H1 (cell line): ENCODE data around the gene CEP135. TPM values are rescaled to one million over a fixed set of nuclear protein-coding genes. Genes with fewer than 3 reads are reported as not detected.

Experiments
- CTCF ChIA-PET: fragments of 300-600 bp; sonication (Branson Sonifier 250); formaldehyde crosslinking; loops from one replicate; lab custom pipeline; 2021; ENCODE audit not compliant: partially characterized antibody; lab: Charles Lee
- POLR2A ChIA-PET: fragments of 300-600 bp; sonication (Branson Sonifier 250); formaldehyde crosslinking; loops from one replicate; lab custom pipeline; 2021; ENCODE audit warnings: inconsistent platforms; ENCODE audit not compliant: partially characterized antibody; lab: Charles Lee
- DNase-seq, 2 experiments: peaks; one replicate each; pipeline versions ENCODE4 v3.0.0 to v3.0.0-alpha.2; 2010 to 2022; ENCODE audit warnings: low spot score in 2 of 2, low read depth in 1 of 2, mixed read lengths in 1 of 2
- FAIRE-seq: peaks from 2 replicates; lab custom pipeline; 2011; peaks lifted over from hg19 to GRCh38; lab: Jason Lieb, UNC
- H2AFZ ChIP-seq: 2 replicates; pipeline ENCODE4 v1.8.1; 2012; ENCODE audit warnings: low read length, inconsistent platforms
- H2AK5ac ChIP-seq: 2 replicates; pipeline ENCODE4 v1.6.1; 2013; ENCODE audit warnings: low read depth, low read length
- H2BK120ac ChIP-seq: replicated peaks from 2 replicates; pipeline ENCODE3; 2013; ENCODE audit warnings: low read depth, low read length, inconsistent platforms
- H2BK12ac ChIP-seq: 2 replicates; pipeline ENCODE4 v1.6.1; 2013; ENCODE audit warnings: low read depth, low read length
- H2BK15ac ChIP-seq: 2 replicates; pipeline ENCODE4 v1.6.1; 2013; ENCODE audit warnings: low read length
- H2BK20ac ChIP-seq: 2 replicates; pipeline ENCODE4 v1.6.1; 2013; ENCODE audit warnings: low read length
- H2BK5ac ChIP-seq: 2 replicates; pipeline ENCODE4 v1.6.1; 2013; ENCODE audit warnings: low read depth, low read length
- H3K14ac ChIP-seq: 2 replicates; pipeline ENCODE4 v1.6.1; 2013; ENCODE audit warnings: inconsistent platforms; ENCODE audit not compliant: insufficient read length
- H3K18ac ChIP-seq: 2 replicates; pipeline ENCODE4 v1.6.1; 2013; ENCODE audit warnings: low read length; ENCODE audit errors: extremely low read depth
- H3K23ac ChIP-seq: 2 replicates; pipeline ENCODE4 v1.6.1; 2013; ENCODE audit warnings: inconsistent platforms; ENCODE audit not compliant: insufficient read length
- H3K23me2 ChIP-seq: 2 replicates; pipeline ENCODE4 v1.6.1; 2013; ENCODE audit warnings: low read depth, low read length
- H3K27ac ChIP-seq: 2 replicates; pipeline ENCODE4 v1.6.1; 2011; ENCODE audit warnings: low read depth, low read length, inconsistent platforms
- H3K27me3 ChIP-seq, 4 experiments: replicated peaks in 1 of 4; 1 replicate in 1 of 4; 2 replicates in 3 of 4; pipeline versions ENCODE4 v1.6.1 to v1.8.1; 2011 to 2013; ENCODE audit warnings: low read length in 3 of 4, mild to moderate bottlenecking in 3 of 4, inconsistent platforms in 2 of 4, mixed read lengths in 2 of 4, moderate library complexity in 1 of 4; ENCODE audit not compliant: control insufficient read depth in 3 of 4, insufficient read depth in 3 of 4; ENCODE audit errors: extremely low read depth in 1 of 4
- H3K36me3 ChIP-seq, 4 experiments: 2 replicates each; pipeline versions ENCODE4 v1.6.1 to v1.8.1; 2011 to 2013; ENCODE audit warnings: mild to moderate bottlenecking in 4 of 4, low read length in 3 of 4, moderate library complexity in 2 of 4, control low read depth in 1 of 4, inconsistent platforms in 1 of 4; ENCODE audit not compliant: insufficient read depth in 4 of 4, control insufficient read depth in 2 of 4
- H3K4ac ChIP-seq: replicated peaks from 2 replicates; pipeline ENCODE3; 2013; ENCODE audit warnings: low read length, low read depth, mixed read lengths, inconsistent platforms; ENCODE audit not compliant: insufficient read length
- H3K4me1 ChIP-seq, 4 experiments: replicated peaks in 1 of 4; 1 replicate in 1 of 4; 2 replicates in 3 of 4; pipeline versions ENCODE4 v1.6.1 to v1.8.1; 2011 to 2013; ENCODE audit warnings: low read length in 3 of 4, inconsistent platforms in 2 of 4, mixed read lengths in 1 of 4; ENCODE audit not compliant: insufficient read depth in 4 of 4, control insufficient read depth in 3 of 4
- H3K4me2 ChIP-seq, 2 experiments: 2 replicates each; pipeline versions ENCODE4 v1.6.1 to v1.8.1; 2011 to 2013; ENCODE audit warnings: low read depth in 2 of 2, low read length in 2 of 2, control low read depth in 1 of 2, inconsistent platforms in 1 of 2, mild to moderate bottlenecking in 1 of 2; ENCODE audit not compliant: insufficient read depth in 1 of 2
- H3K4me3 ChIP-seq, 4 experiments: fragments of 200-600, 300-600 bp in 1 of 4; sonication (generic), shearing (Covaris generic), sonication (Bioruptor Twin) in 1 of 4; 2 replicates each; pipeline versions ENCODE4 v1.5.1 to v1.8.1; 2011 to 2016; ENCODE audit warnings: low read length in 4 of 4, low read depth in 3 of 4, control low read depth in 2 of 4, inconsistent platforms in 2 of 4, mild to moderate bottlenecking in 2 of 4, mixed read lengths in 1 of 4, moderate library complexity in 1 of 4; ENCODE audit not compliant: insufficient read depth in 2 of 4; ENCODE audit errors: extremely low read depth in 1 of 4
- H3K56ac ChIP-seq: replicated peaks from 2 replicates; pipeline ENCODE3; 2013; ENCODE audit warnings: low read depth, mild to moderate bottlenecking, mixed read lengths, low read length, inconsistent platforms; ENCODE audit not compliant: insufficient read length
- H3K79me1 ChIP-seq: 2 replicates; pipeline ENCODE4 v1.6.1; 2013; ENCODE audit warnings: low read depth, low read length, control low read depth
- H3K79me2 ChIP-seq, 2 experiments: 2 replicates each; pipeline versions ENCODE4 v1.6.1 to v1.8.1; 2012 to 2013; ENCODE audit warnings: low read length in 2 of 2, mild to moderate bottlenecking in 2 of 2, inconsistent platforms in 1 of 2; ENCODE audit not compliant: insufficient read depth in 2 of 2, control insufficient read depth in 1 of 2
- H3K9ac ChIP-seq, 4 experiments: replicated peaks in 1 of 4; 1 replicate in 1 of 4; 2 replicates in 3 of 4; pipeline versions ENCODE4 v1.6.1 to v1.8.1; 2011 to 2013; ENCODE audit warnings: low read depth in 3 of 4, low read length in 3 of 4, control low read depth in 2 of 4, mild to moderate bottlenecking in 2 of 4, moderate library complexity in 2 of 4, inconsistent platforms in 1 of 4; ENCODE audit errors: extremely low read depth in 1 of 4
- H3K9me3 ChIP-seq, 2 experiments: 2 replicates each; pipeline versions ENCODE4 v1.6.1 to v1.8.1; 2012 to 2013; ENCODE audit warnings: mild to moderate bottlenecking in 2 of 2, moderate library complexity in 2 of 2, control low read depth in 1 of 2, inconsistent platforms in 1 of 2, low read depth in 1 of 2, low read length in 1 of 2, mixed read lengths in 1 of 2; ENCODE audit not compliant: insufficient read depth in 2 of 2
- H4K20me1 ChIP-seq, 2 experiments: replicated peaks in 1 of 2; 2 replicates each; pipeline versions ENCODE3 to v1.8.1; 2011 to 2013; ENCODE audit warnings: inconsistent platforms in 2 of 2, low read length in 2 of 2, mild to moderate bottlenecking in 1 of 2; ENCODE audit not compliant: insufficient read depth in 2 of 2, control insufficient read depth in 1 of 2
- H4K5ac ChIP-seq: 2 replicates; pipeline ENCODE4 v1.6.1; 2013; ENCODE audit warnings: low read length, low read depth, mixed read lengths, inconsistent platforms; ENCODE audit not compliant: insufficient read length
- H4K8ac ChIP-seq: 2 replicates; pipeline ENCODE4 v1.8.0; 2013; ENCODE audit warnings: mild to moderate bottlenecking, moderate library complexity, low read length, inconsistent platforms; ENCODE audit not compliant: insufficient read depth; ENCODE audit errors: extremely low read depth
- H4K91ac ChIP-seq: replicated peaks from 2 replicates; pipeline ENCODE3; 2013; ENCODE audit warnings: low read length, mixed read lengths, inconsistent platforms; ENCODE audit not compliant: insufficient read length
- ATF2 ChIP-seq: IDR thresholded peaks from 2 replicates; pipeline ENCODE4 v1.6.1; 2012; ENCODE audit warnings: low read length, inconsistent platforms
- CBX8 ChIP-seq: fragments of 300-800, 300-1000 bp; sonication (generic); IDR thresholded peaks from 2 replicates; pipeline ENCODE4 v1.7.1; 2016; ENCODE audit warnings: low read depth, low read length, borderline replicate concordance
- CHD2 ChIP-seq: IDR thresholded peaks from 2 replicates; pipeline ENCODE4 v1.6.1; 2012; ENCODE audit warnings: low read length, improper control_type of control experiment
- E2F6 ChIP-seq: IDR thresholded peaks from 2 replicates; pipeline ENCODE4 v1.6.1; 2012; ENCODE audit warnings: inconsistent platforms
- HDAC2 ChIP-seq, 2 experiments: fragments of 300-600 bp in 1 of 2; sonication (generic) in 1 of 2; IDR thresholded peaks; 2 replicates each; pipeline ENCODE4 v1.6.1; 2011 to 2012; ENCODE audit warnings: low read depth in 2 of 2, low read length in 2 of 2, mild to moderate bottlenecking in 2 of 2, moderate library complexity in 2 of 2, borderline replicate concordance in 1 of 2, inconsistent platforms in 1 of 2
- HDAC6 ChIP-seq: IDR thresholded peaks from one replicate; pipeline ENCODE4 v1.7.1; 2012; ENCODE audit warnings: low read depth, mild to moderate bottlenecking, inconsistent platforms, low read length, moderate library complexity
- KDM5A ChIP-seq: fragments of 200-600 bp; IDR thresholded peaks from 2 replicates; pipeline ENCODE4 v1.7.1; 2012; ENCODE audit warnings: mild to moderate bottlenecking, low read length, inconsistent platforms, mixed read lengths
- RBBP5 ChIP-seq: IDR thresholded peaks from 2 replicates; pipeline ENCODE4 v1.7.1; 2012; ENCODE audit warnings: low read depth, mild to moderate bottlenecking, inconsistent platforms, low read length, moderate library complexity, borderline replicate concordance
- RFX5 ChIP-seq: IDR thresholded peaks from 2 replicates; pipeline ENCODE4 v1.6.1; 2011; ENCODE audit warnings: low read depth, low read length, improper control_type of control experiment, borderline replicate concordance
- SIN3A ChIP-seq, 2 experiments: IDR thresholded peaks in 1 of 2; conservative IDR thresholded peaks in 1 of 2; 2 replicates each; pipeline ENCODE4 v1.6.1; 2011 to 2012; ENCODE audit warnings: low read length in 2 of 2, improper control_type of control experiment in 1 of 2, low read depth in 1 of 2, mild to moderate bottlenecking in 1 of 2
- SP1 ChIP-seq: IDR thresholded peaks from 2 replicates; pipeline ENCODE4 v1.6.1; 2011; ENCODE audit warnings: low read depth, low read length
- WGBS, 2 experiments: shearing (Covaris generic) in 1 of 2; methylation state at CpG; one replicate each; pipeline versions ENCODE4 v1.1.6 to v1.1.7; 2013 to 2015; ENCODE audit warnings: low lambda C conversion rate in 2 of 2, mixed read lengths in 2 of 2, inconsistent platforms in 1 of 2, low coverage in 1 of 2, missing lambda C conversion rate in 1 of 2; ENCODE audit not compliant: insufficient replicate concordance in 2 of 2, insufficient coverage in 1 of 2, insufficient read length in 1 of 2; ENCODE audit errors: extremely low coverage in 1 of 2, missing lambda C conversion rate in 1 of 2; 5-methylcytosine and 5-hydroxymethylcytosine counted together
- polyA plus RNA-seq, 7 experiments: library from polyadenylated mRNA; depleted of rRNA in 3 of 7; stranded (reverse) in 5 of 7; unstranded in 2 of 7; fragments of >200 nt in 5 of 7; fragments of 200-250 nt in 2 of 7; gene quantifications; 1 replicate in 5 of 7; 2 replicates in 1 of 7; 4 replicates in 1 of 7; pipeline versions ENCODE4 v1.2.1 to v1.2.3, GENCODE V29; 2011 to 2013; ENCODE audit warnings: missing spikeins in 2 of 7, mixed read lengths in 2 of 7
- total RNA-seq: library from RNA; stranded (reverse); fragmentation: NEBNext Ultra II Directional; extraction: Animal tissue kit (Norgen Biotek cat#: 25700); gene quantifications from 2 replicates; pipeline ENCODE4 v1.2.1, GENCODE V29; 2021

Gene CEP135
- total and polyA plus RNA-seq, 2 of the 8 experiments (the other 6 are each of a cell fraction or from before 2014, with no cell fraction given), result 2.7 to 14.5 TPM

GRCh38 chr4:56050625-56051024, 101.9 kb downstream of the CEP135 start:
- Histone ChIP-seq H2AK5ac (no peak overlapping the region), H2AFZ (no peak overlapping the region), H2BK5ac (no peak overlapping the region), H2BK12ac (no peak overlapping the region), H3K4ac (no peak overlapping the region), H3K4me2 (peak overlapping the region; percentile 63 to 74; a peak in 3 of 4 replicates), H3K9me3 (no peaks in the 10 kb centered on the region), H3K56ac (no peak overlapping the region), H2BK15ac (no peak overlapping the region), H3K9ac (no peak overlapping the region), H3K27me3 (no peaks in the 10 kb centered on the region), H2BK20ac (no peak overlapping the region), H4K8ac (no peak overlapping the region), H3K79me1 (no peaks in the 10 kb centered on the region), H3K36me3 (no peaks in the 10 kb centered on the region), H3K14ac (no peak overlapping the region), H4K20me1 (no peaks in the 10 kb centered on the region), H3K23ac (no peak overlapping the region), H3K4me1 (peaks cover 0 to 11% (median 6%) of the 10 kb centered on the region in 4 experiments; a peak in 3 of 7 replicates), H3K79me2 (peaks cover 0 to 51% of the 10 kb centered on the region in 2 experiments; a peak in 2 of 4 replicates), H3K4me3 (peak overlapping the region in 1 of 4 experiments; percentile 83; a peak in 2 of 8 replicates), H3K18ac (no peak overlapping the region), H4K5ac (no peak overlapping the region), H4K91ac (no peak overlapping the region), H3K23me2 (peaks cover 9% of the 10 kb centered on the region), H2BK120ac (no peak overlapping the region), H3K27ac (no peak overlapping the region)
- ChIA-PET POLR2A (interaction anchor here (0.9 to 2.0 kb wide), 2 partner anchors 10 to 21 kb away, joined by 3 to 6 read pairs; no protein-coding TSS in a partner anchor), CTCF (interaction anchor here (0.7 to 1.1 kb wide), 2 partner anchors 84 to 196 kb away, joined by 3 read pairs; no protein-coding TSS in a partner anchor)
- no peak for DNase-seq
- WGBS, 2 experiments, result 62% methylated on average over 2 of the region's 2 CpGs; no CpG with 5 or more reads in 1 of the 2 experiments
- FAIRE-seq, result no peak
- TF ChIP-seq ATF2, result no peak
- no peak for TF ChIP-seq SIN3A (conservative IDR thresholded peaks at IDR 0.05 in 1 of 2, IDR thresholded peaks at IDR 0.05 in 1 of 2; ENCODE audit: low read depth in 1 of 2, low read length in 2 of 2)
- TF ChIP-seq SP1, result no peak
- no peak for TF ChIP-seq RBBP5
- TF ChIP-seq CHD2, result no peak
- TF ChIP-seq RFX5, result no peak
- no peak for TF ChIP-seq HDAC2 (IDR thresholded peaks at IDR 0.05; ENCODE audit: borderline replicate concordance in 1 of 2, low read depth in 2 of 2, low read length in 2 of 2)
- TF ChIP-seq HDAC6, result no peak
- no peak for TF ChIP-seq E2F6
- TF ChIP-seq KDM5A, result no peak
- no peak for TF ChIP-seq CBX8
